GM19328 (cell line): ENCODE results near the gene NNMT.

Source experiments
- ATAC-seq: cut with Tn5 transposase; IDR thresholded peaks from one replicate; pipeline ENCODE4 v1.9.1; 2021; ENCODE audit warnings: mild to moderate bottlenecking, moderate library complexity; ENCODE audit not compliant: unreplicated experiment

NNMT gene

GRCh38 chr11:114282488-114282887, 13.7 kb upstream of the NNMT start:
- ATAC-seq: no peak

- no peak for ATAC-seq
Measured at GRCh38 chr11:114283422-114283821, 12.8 kb upstream of the NNMT start.

DNA sequence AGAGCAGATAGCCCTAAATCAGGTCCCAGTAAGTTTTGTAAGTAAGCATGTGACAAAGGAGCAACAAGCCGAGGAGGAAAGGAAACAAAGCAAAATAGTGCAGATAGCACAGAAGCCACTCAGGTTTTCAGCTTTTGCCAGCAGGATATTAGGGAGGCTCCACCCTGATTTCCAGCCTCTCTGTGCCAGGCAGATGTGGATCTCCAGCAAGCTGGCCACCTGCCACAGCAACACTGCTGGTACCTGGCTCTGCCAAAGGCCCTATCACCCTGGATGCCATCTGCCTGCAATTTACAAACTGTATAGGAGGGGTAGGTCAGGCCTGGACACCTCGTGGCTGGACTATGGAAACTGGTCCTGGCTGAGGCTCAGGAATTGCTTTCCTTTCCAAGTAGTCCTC, 12.2 kb upstream of the NNMT start:
- ATAC-seq: no peak

- ATAC-seq: no peak
Measured at GRCh38 chr11:114284914-114285313, 11.3 kb upstream of the NNMT start.

DNA sequence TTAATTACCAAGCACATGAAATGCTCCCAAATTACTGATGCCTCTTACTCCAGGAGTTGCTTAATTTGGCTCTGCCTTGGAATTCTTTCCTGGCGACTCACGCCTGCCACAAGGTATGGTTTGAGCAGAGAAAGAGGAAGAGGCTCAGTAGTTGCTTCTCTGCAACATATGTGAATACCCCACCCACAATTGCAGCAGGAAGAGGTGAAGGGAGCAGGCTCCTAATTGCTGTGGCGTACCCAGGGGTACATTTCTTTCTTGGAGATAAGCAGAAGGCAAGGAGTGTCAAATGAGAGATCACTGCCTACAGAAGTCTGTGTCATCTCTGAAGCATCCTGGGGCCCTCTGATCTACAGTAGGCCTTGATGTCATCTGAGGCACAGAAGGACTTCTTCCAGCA, 10.6 kb upstream of the NNMT start:
- ATAC-seq: no peak

GRCh38 chr11:114286229-114286628, 10.0 kb upstream of the NNMT start:
- no peak for ATAC-seq

DNA sequence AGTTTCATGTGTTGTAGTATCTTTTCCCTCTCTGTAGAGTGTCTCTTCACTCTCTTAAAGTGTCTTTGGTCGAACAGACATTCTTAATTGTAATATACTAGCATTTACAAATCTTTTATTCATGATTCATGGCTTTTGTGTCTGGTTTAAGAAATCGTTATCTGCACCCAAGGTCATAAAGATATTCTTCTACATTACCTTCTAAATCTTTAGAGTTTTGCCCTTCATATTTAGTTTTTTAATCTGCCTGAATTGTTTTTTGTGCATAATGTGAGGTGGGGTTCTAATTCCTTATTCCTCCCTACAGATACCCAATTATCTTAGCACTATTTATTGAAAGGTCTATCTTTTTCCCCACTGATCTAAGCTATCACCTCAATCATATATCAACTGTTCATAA, 9.0 kb upstream of the NNMT start:
- ATAC-seq: no peak

DNA sequence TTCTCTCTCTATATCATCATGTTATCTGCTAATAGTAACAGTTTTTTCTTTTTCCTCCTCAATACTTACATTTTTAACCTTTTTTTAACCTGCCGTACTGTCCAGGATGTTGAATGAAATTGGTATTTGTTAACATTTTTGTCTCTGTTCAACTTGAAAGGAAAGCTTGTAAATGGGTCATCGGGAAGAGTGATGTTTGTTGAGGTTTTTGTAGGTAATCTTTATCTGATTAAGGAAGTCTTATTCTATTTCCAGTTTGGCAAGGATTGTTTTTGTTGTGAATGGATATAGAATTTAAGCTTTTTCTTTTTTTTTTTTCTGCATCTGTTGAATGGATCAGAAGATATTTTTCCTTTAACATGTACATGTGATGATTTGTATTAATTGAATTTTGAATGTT, 8.1 kb upstream of the NNMT start:
- ATAC-seq: no peak

- no peak for ATAC-seq
Measured at GRCh38 chr11:114289779-114290178, 6.4 kb upstream of the NNMT start.

GRCh38 chr11:114290503-114291235, 5.5 kb upstream of the NNMT start:
- no peak for ATAC-seq

DNA sequence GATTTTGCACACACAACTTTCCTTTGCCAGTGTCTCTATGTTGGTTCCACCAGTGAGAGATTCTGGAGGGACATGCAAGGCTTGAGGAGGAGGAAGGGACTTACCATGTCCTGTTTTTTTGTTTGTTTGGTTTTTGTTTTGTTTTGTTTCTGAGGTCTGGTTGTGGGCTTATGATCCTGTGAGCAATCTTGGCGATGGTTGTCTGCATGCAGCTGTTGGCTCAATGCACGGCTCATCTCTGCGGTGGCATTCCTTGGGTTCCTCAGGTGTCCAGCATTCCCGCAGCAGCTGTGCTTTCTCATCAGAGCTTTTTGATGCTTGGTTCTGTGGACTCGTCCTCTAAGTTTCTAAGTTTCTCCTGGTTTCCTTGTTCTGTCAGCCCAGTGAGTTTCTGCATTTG, 4.8 kb upstream of the NNMT start:
- no peak for ATAC-seq

- ATAC-seq: no peak
Measured at GRCh38 chr11:114291842-114292680, 4.1 kb upstream of the NNMT start.

- no peak for ATAC-seq
Measured at GRCh38 chr11:114293201-114293711, 2.9 kb upstream of the NNMT start.

DNA sequence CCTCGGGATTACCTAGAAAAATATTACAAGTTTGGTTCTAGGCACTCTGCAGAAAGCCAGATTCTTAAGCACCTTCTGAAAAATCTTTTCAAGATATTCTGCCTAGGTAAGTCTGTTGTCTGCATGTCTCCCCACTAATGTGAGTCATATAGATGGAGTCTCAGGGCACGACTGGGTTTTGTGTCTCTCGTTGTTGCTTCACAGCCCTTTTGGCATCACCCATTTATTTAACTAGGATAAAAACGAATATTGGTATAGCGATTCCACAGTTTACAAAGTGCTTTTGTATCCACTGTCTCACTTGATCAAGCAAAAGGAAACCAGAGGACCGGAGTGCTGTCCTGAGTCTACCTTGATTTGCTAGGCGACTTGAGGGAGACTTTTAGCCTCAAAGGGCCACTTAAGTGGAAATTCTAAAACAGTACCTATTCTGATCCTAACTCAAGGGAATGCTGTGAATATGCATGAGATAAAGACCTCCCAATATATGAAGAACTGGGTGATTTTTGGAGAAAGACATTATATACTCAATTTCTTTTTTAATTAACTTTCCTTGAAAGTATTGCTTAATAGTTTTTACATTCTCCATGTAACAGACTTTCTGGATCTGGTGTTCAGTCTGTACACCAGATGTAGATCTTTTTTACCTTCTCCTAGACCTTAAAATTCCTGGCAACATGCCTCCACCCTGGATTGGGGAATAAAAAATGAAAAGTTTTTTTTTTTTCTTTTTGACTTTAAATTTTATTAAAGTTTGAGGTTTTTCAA, 590 bp downstream of the NNMT start:
- no peak for ATAC-seq

DNA sequence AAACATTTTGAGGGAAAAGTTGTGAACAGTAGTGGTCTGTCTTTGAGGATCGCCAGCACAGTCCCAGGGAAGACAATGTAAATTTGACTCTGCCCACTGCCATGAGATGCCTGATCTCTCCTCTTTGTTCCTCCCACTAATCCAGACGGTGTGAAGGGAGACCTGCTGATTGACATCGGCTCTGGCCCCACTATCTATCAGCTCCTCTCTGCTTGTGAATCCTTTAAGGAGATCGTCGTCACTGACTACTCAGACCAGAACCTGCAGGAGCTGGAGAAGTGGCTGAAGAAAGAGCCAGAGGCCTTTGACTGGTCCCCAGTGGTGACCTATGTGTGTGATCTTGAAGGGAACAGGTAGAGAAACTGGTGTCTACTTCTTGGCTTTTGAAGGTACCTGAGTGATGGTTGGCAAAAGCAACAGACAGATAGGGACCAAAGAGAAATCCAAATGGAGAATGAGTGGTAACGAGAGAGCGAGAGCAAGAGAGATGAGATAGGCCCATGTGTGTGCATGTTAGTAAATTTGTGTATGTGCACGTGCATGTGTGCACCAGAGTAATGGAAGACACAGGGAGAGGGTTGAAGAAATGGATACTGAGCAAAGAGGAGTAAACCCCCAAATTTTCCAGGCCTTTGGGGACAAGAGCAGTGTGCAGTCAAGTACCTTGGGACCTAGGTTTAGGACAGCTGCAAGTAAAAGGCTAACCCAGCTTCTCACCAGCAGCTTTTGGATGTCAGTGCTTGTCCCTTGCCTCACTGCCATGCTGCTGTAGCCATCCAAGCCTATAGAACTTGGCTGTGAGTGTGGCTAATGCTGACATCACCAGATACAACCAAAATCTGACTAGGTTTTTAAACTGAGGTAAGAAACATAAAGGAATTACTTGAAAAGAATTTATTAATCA, 1.9 kb downstream of the NNMT start:
- ATAC-seq: no peak

DNA sequence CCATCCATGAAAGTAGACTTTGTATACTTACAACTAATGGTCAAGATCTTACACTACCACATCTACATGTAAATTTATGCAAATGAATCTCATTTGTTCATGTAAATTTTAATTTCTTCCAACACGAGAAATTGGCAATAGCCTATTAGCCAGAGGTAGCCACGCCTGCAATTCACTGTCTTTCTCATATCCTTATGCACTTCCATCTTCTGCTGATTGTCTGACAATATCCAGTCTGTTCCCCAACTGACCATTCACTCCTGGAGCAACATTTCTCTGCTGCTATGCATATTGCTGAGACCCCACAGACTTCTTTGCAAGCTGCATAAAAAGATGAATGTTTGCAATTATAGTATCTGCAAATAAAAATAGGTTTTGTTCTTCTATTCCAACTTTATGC, 2.5 kb downstream of the NNMT start:
- ATAC-seq: no peak

GRCh38 chr11:114301088-114301487, 4.9 kb downstream of the NNMT start:
- ATAC-seq: no peak

DNA sequence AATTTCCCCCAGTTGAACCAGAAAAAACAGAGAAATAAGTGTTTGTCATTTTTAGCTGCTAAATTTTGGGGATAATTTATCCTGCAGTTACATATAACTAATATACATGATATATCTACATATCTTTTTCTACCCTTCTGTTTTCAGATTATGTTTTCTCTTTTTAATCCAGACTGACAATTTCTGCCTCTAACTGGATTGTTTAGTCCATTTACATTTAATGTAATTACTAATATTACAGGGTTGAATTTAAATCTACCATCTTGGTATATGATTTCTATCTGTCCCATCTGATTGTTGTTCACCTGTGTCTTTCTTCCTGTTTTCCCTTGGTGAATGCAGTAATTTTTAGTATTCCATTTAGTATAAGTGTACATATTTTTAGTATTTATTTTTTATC, 5.7 kb downstream of the NNMT start:
- no peak for ATAC-seq

GRCh38 chr11:114302663-114303062, 6.5 kb downstream of the NNMT start:
- ATAC-seq: no peak

DNA sequence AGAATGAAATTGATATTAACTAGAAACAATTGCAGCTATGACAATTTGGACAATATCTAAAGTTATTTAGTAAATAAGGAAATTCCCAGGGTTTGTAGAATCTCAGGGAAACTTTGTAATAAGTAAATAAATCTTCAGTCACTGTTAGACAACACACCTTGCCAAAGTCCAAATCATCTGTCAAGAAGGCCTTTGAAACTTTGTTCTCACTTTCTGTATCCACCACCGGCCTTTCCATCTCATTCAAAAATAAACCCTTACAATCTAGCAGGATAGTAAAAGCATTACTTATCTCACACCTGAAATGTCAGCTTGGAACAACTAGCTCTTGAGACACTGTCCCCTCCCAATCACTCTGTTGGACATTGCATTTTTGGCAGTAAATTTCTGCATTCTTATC, 7.9 kb downstream of the NNMT start:
- ATAC-seq: no peak
